Measurements from ENCODE around the gene MRPS35.

MRPS35 gene

DNA sequence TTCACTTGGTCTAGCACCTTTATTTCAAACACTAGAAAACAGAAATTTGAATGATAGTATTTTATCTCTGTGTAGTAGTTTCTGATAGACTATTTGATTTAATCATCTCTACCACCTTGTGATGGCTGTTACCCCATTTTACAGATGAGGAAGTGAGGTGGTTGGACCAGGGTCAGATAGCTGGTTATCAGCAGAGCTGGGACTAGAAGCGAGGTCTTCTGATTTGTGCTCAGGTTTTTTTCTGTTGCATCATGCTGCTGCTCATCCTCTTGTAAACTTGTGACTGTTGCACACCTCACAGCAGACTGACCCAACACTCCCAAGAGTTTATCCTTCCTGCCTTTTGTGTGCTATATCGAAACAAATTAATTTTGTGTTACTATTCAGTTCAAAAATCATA, 79.5 kb downstream of the MRPS35 start:
- TF ChIP-seq, protein P1, sequence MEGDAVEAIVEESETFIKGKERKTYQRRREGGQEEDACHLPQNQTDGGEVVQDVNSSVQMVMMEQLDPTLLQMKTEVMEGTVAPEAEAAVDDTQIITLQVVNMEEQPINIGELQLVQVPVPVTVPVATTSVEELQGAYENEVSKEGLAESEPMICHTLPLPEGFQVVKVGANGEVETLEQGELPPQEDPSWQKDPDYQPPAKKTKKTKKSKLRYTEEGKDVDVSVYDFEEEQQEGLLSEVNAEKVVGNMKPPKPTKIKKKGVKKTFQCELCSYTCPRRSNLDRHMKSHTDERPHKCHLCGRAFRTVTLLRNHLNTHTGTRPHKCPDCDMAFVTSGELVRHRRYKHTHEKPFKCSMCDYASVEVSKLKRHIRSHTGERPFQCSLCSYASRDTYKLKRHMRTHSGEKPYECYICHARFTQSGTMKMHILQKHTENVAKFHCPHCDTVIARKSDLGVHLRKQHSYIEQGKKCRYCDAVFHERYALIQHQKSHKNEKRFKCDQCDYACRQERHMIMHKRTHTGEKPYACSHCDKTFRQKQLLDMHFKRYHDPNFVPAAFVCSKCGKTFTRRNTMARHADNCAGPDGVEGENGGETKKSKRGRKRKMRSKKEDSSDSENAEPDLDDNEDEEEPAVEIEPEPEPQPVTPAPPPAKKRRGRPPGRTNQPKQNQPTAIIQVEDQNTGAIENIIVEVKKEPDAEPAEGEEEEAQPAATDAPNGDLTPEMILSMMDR (conservative IDR thresholded peaks at IDR 0.05; ENCODE audit: control insufficient read depth, insufficient read depth, low read depth, low read length), result no peak
- H3K4me3 ChIP-seq (ENCODE audit: control insufficient read depth, low read depth, low read length), result no peak overlapping the region
- DNase-seq (ENCODE audit: low read depth), result no peak

DNA sequence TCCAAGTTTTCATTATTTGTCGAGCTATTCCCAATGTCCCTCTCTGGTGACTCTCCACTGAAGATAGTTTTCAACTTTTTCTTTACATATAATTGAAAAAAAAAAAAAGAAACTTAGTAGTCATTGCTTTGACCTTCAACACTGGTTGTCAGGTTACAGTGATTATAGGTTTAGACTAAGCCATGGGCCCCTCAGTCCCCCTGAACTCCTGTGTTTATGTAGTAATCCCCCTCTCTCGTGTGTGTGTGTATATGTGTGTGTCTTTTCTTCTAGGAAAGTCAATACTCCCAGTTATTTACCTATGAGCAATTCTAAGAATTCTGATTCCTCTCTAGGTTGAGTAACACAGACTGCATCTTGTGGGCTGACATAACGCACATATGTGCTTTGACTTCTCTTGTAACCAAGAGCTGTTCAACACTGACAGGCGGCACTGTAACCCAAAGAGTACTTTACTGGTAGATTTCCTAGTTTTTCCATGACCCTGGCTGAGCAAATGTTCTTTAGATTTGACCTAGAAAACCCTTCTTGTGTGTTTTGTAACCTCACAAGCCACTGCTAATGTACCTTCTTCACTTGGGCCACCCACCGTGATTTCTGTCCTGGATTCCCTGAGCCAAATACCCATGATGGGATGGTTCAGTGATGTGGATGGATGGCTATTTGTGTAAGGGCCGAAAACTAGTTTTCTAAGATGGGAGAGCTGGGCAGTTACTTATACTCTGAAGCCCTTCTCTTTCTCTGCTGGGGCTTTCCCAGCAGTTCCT, 84.4 kb downstream of the MRPS35 start:
- H3K4me3 ChIP-seq (ENCODE audit: control insufficient read depth, low read depth, low read length), result no peak overlapping the region
- no peak for DNase-seq (ENCODE audit: low read depth)
- TF ChIP-seq, protein P1 (conservative IDR thresholded peaks at IDR 0.05; ENCODE audit: control insufficient read depth, insufficient read depth, low read depth, low read length), result no peak

DNA sequence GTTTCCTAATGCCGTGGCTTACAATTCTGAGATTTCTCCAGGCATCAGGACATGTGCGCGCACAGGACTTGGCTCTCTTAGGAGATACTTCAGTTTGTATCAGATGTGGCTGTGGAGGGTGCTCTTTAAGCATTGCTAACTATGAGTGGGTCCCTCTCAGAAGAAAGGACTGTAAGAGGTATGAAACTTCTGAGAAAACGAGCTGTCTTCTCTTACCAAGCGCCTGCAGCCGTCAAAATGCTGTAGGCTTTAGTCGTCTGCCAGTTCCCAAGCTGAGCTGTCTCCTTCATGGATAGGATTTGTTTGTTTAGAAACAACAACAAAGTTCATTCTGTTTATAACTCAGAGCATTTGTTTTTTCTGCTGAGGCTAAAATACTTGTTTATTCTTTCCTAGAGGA, 85.5 kb downstream of the MRPS35 start:
- TF ChIP-seq, protein P1 (conservative IDR thresholded peaks at IDR 0.05; ENCODE audit: control insufficient read depth, insufficient read depth, low read depth, low read length), result no peak
- DNase-seq (ENCODE audit: low read depth), result no peak
- H3K4me3 ChIP-seq (ENCODE audit: control insufficient read depth, low read depth, low read length), result no peak overlapping the region

DNA sequence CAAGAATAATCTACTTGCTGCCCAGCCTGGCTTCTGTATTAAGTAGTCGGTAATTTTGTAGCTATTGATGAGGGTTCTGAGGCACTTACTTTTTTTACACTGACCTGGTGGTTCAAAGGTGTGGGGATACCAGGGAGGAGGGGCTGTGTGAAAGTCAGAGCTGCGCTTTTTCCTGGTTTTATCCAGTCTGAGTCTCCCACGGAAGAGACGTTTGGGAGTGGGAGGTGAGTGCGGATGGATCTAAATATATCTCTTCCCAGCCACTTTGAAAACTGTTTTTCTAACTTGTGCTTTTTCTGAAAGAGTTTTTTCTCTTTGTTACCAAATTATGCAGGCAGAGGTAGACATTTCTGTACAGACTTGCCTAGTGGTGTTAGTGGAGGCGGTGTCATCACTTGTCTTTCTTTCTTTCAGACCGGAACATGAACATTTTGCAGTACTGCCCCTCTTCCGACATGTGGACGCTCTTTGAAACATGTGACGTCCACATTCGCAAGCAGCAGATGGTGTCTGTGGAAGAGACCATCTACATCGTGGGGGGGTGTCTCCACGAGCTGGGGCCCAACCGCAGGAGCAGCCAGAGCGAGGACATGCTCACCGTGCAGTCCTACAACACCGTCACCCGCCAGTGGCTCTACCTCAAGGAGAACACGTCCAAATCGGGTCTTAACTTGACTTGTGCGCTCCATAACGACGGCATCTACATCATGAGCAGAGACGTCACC, 86.8 kb downstream of the MRPS35 start:
- DNase-seq (ENCODE audit: low read depth), result no peak
- no peak overlapping the region for H3K4me3 ChIP-seq (ENCODE audit: control insufficient read depth, low read depth, low read length)
- TF ChIP-seq, protein P1 (conservative IDR thresholded peaks at IDR 0.05; ENCODE audit: control insufficient read depth, insufficient read depth, low read depth, low read length), result no peak

DNA sequence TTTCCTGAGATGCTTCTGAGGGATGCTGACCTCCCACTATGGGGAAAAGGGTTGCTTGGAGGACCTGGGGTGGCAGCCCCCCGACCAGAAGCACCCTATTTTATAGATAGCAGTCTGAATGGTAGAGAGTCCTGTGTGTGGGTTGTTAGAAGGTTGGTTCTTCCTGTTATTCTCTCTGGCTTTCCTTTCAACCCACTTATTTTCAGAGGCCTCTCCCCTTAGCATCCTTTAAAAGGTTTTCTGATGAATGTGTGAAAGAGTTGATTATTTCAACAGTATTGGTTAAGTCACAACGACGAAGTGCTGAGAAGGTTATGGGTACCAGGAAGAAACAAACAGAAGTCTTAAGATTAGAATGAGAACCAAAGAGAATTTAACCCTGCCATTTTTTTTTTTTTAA, 90.2 kb downstream of the MRPS35 start:
- DNase-seq (ENCODE audit: low read depth), result no peak
- TF ChIP-seq, protein P1 (conservative IDR thresholded peaks at IDR 0.05; ENCODE audit: control insufficient read depth, insufficient read depth, low read depth, low read length), result no peak
- no peak overlapping the region for H3K4me3 ChIP-seq (ENCODE audit: control insufficient read depth, low read depth, low read length)

DNA sequence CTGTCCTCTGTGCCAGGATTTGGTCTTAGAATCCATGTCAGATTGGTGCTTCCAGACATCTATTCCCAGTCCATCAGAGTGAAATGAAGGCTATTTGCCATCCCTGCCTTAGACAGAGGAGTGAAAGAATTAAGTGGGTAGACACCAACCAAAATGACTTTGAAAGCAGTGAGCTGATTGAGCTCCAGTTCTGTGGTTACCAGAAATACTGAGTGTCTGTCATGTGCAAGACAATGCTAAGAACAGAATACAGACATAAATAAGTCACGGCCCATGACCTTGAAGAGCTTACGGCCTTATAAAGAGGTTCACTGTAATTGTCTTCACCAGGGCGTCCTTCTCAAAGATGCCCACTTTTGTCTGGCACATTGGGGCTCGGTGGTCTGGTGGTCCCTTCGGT, 91.0 kb downstream of the MRPS35 start:
- DNase-seq (ENCODE audit: low read depth), result no peak
- TF ChIP-seq, protein P1 (conservative IDR thresholded peaks at IDR 0.05; ENCODE audit: control insufficient read depth, insufficient read depth, low read depth, low read length), result no peak

More for the DNA sequence above, 91.0 kb downstream of the MRPS35 start:
- no peak overlapping the region for H3K4me3 ChIP-seq (ENCODE audit: control insufficient read depth, low read depth, low read length)
